Measurements from ENCODE around the gene SOHLH1.
A peak's percentile ranks its signal among the peaks of the same experiment; 100 is the strongest.

The SOHLH1 gene

DNA sequence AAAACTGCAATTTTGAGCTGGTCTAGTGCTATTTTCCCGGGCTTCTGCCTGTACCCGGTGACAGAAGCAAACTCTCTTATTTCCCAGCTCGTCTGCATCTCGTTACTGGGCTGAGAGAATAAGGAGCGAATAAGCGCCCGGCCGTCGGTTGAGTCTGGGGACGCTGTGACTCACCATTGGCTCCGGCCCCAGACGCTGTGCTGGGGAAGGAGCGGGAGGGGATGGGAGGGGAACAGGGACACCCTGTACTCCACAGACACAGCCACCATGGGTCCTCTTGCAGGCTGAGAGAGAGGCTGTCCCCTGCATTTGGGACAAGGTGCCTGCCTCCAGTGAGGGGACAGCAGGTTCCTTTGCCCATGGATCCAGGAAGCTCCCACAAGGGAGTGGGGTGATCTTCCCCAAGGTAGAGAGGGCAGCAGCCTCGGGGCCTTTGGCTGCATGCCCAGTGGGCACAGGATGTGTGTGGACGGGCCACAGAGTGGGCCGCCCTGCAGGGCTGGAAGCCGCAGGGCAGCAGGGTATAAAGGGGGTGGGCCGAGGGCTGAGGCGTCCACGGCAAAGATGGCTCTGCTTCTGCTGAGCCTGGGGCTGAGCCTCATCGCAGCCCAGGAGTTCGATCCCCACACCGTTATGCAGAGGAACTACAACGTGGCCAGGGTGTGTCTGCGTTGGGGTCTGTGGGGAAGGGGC is 36.4 kb downstream of the SOHLH1 start, which contains the start of gene LCN9:
TSS of gene LCN9 (plus strand) at position 552 of the 693 bp plus-strand sequence. CDS start at position 565, 13 bp downstream.
- Histone ChIP-seq H3K4me3 (ENCODE audit: low read length) (no peak within 1 kb of the TSS), H3K27me3 (ENCODE audit: insufficient read depth, low read length) (no peaks in the 10 kb centered on the region), H3K4me1 (ENCODE audit: insufficient read depth, low read length) (peaks cover 3% of the 10 kb centered on the region), H3K36me3 (ENCODE audit: insufficient read depth, low read depth, low read length) (no peaks in the 10 kb centered on the region), H3K9me3 (ENCODE audit: insufficient read depth, low read depth, low read length) (no peaks in the 10 kb centered on the region), H3K27ac (ENCODE audit: low read length) (no peak within 1 kb of the TSS), H3K9ac (ENCODE audit: low read depth, low read length) (no peak within 1 kb of the TSS)

DNA sequence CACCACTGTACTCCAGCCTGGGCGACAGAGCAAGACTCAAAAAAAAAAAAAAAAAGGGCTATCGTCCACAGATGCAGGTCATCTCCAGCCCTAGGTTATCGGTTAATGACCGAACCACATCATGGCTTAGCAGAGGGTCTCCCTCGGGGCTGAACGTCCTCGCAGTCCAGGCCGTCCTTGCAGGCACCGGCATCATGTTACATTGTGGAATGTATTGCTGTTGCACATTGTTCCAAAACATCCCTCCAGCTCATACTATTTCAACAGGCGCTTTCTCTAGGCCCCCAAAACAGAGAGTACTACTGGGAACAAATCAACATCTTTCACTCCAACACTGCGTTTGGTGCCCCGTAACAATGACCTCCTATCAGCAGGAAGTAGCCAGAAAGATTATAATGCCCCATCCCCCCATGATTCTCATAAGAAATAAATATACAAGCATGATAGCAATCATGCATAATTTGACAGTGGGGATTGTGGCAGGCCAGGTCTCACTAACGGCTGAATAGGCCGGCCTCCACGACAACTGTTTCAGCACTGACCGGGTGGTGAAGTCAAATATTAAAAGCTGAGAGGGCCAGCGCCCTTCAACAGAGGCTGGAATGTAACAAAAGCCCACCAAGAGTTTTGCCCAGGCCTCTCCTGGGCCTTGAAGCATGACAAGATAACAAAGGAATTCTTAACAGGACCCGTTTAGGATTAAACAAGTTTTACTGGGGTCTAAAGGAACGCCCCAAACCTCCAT is 37.3 kb downstream of the SOHLH1 start:
- Histone ChIP-seq H3K9ac (ENCODE audit: low read depth, low read length) (no peak overlapping the region), H3K9me3 (ENCODE audit: insufficient read depth, low read depth, low read length) (no peaks in the 10 kb centered on the region), H3K27me3 (ENCODE audit: insufficient read depth, low read length) (no peaks in the 10 kb centered on the region), H3K27ac (ENCODE audit: low read length) (no peak overlapping the region), H3K36me3 (ENCODE audit: insufficient read depth, low read depth, low read length) (no peaks in the 10 kb centered on the region), H3K4me1 (ENCODE audit: insufficient read depth, low read length) (peaks cover 3% of the 10 kb centered on the region), H3K4me3 (ENCODE audit: low read length) (no peak overlapping the region)

DNA sequence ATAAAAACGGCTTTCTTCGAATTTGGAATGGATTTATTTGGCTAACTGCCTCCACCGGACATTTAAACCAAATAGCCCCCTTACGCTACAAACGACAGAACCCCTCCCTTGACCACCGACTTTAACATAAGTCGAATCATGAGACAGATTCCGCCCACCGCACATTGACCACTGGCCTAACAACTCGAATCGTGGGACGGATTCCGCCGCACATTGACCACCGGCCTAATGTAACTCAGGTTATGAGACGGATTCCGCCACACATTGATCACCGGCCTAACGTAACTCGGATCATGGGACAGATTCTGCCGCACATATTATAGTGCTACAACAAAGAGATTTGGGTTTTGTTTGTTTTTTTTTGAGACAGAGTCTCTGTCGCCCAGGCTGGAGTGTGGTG is 38.9 kb downstream of the SOHLH1 start:
- no peak overlapping the region for H3K4me3 ChIP-seq (ENCODE audit: low read length)
- no peaks in the 10 kb centered on the region for H3K36me3 ChIP-seq (ENCODE audit: insufficient read depth, low read depth, low read length)
- no peak overlapping the region for H3K9ac ChIP-seq (ENCODE audit: low read depth, low read length)
- H3K9me3 ChIP-seq (ENCODE audit: insufficient read depth, low read depth, low read length): no peaks in the 10 kb centered on the region
- no peaks in the 10 kb centered on the region for H3K27me3 ChIP-seq (ENCODE audit: insufficient read depth, low read length)
- H3K27ac ChIP-seq (ENCODE audit: low read length): no peak overlapping the region
- H3K4me1 ChIP-seq (ENCODE audit: insufficient read depth, low read length): peaks cover 3% of the 10 kb centered on the region; the same call in 1 of the 2 replicates

DNA sequence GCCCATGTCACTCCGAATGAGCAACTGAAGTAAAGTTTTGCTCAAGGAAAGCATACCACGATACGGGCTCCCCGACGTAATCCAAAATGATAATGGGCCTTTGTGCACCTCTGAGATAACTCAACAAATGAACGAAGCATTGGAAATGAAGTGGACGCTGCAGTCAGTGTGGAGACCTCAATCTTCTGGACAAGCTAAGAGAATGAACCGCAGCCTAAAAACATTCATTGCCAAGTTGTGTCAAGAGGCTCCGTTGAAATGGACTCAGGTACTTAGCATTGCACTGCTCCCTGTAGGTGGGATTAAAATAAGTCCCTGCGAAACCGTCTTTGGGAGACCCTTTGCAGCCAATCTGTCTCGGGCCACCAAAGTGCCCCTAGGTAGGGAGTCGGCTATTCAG is 40.0 kb downstream of the SOHLH1 start:
- Histone ChIP-seq H3K36me3 (ENCODE audit: insufficient read depth, low read depth, low read length) (no peaks in the 10 kb centered on the region), H3K9me3 (ENCODE audit: insufficient read depth, low read depth, low read length) (peaks cover 4% of the 10 kb centered on the region), H3K27ac (ENCODE audit: low read length) (no peak overlapping the region), H3K27me3 (ENCODE audit: insufficient read depth, low read length) (no peaks in the 10 kb centered on the region), H3K4me3 (ENCODE audit: low read length) (no peak overlapping the region), H3K4me1 (ENCODE audit: insufficient read depth, low read length) (peaks cover 3% of the 10 kb centered on the region; the same call in 1 of the 2 replicates), H3K9ac (ENCODE audit: low read depth, low read length) (no peak overlapping the region)

DNA sequence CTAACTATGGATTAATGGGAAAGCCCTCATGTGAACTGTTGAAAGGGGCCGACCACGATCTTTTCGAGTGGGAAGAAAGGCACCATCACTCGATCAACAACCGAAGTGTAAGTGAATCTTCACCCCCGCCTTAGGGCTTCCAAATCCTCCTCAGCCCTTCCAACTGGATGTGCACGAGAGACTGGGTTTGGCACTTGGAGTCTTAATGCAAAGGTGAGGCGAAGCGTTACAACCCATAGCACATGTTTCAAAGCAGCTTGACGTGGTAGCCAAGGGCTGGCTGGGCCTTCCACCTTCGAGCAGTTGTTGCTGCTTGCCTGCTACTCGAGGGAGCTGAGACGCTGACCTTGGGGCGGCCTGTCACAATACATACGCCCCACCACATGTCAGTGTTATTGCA is 41.9 kb downstream of the SOHLH1 start:
- Histone ChIP-seq H3K9ac (ENCODE audit: low read depth, low read length) (no peak overlapping the region), H3K4me3 (ENCODE audit: low read length) (no peak overlapping the region), H3K27ac (ENCODE audit: low read length) (no peak overlapping the region), H3K9me3 (ENCODE audit: insufficient read depth, low read depth, low read length) (peaks cover 17% of the 10 kb centered on the region), H3K4me1 (ENCODE audit: insufficient read depth, low read length) (peaks cover 3% of the 10 kb centered on the region; the same call in 1 of the 2 replicates), H3K36me3 (ENCODE audit: insufficient read depth, low read depth, low read length) (no peaks in the 10 kb centered on the region), H3K27me3 (ENCODE audit: insufficient read depth, low read length) (no peaks in the 10 kb centered on the region)

DNA sequence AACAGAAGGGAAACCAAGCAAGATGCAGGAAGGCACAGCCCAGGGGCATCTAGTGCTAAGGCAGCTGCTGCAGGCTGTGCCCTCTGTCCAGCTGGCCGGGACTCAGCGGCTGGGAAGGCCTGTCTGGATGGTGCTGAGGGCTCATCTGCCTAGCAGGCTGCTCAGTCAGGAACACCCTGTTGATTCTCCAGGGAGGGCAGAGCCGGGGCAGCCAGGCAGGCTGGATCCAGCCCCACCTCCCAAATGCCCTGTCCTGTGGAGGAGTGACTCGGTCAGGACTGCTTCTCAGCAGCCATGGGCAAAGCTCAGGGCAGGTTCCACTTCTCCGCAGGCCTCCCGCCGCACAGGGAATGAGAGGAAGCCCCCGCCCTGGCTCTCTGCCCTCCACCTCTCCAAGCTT is 44.0 kb downstream of the SOHLH1 start:
- H3K9ac ChIP-seq (ENCODE audit: low read depth, low read length): no peak overlapping the region
- H3K36me3 ChIP-seq (ENCODE audit: insufficient read depth, low read depth, low read length): no peaks in the 10 kb centered on the region
- no peak overlapping the region for H3K4me3 ChIP-seq (ENCODE audit: low read length)
- H3K27me3 ChIP-seq (ENCODE audit: insufficient read depth, low read length): no peaks in the 10 kb centered on the region
- peaks cover 35% of the 10 kb centered on the region for H3K9me3 ChIP-seq (ENCODE audit: insufficient read depth, low read depth, low read length)
- H3K27ac ChIP-seq (ENCODE audit: low read length): no peak overlapping the region
- H3K4me1 ChIP-seq (ENCODE audit: insufficient read depth, low read length): no peaks in the 10 kb centered on the region; the same call in 1 of the 2 replicates

DNA sequence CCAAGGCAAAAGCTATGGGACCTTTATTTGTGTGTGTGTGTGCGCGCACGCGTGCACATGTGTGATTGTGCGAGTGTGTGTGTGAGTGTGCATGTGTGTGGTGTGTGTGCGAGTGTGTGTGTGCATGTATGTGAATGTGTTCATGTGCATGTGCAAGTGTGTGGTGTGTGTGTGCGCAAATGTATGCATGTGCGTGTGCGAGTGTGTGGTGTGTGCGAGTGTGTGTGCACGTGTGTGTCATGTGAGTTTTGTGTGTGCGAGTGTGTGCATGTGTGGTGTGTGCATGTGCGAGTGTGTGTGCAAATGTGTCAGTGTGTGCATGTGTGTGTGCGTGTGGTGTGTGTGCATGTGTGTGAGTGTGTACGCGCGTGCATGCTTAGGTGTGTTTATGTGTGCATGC is 48.9 kb downstream of the SOHLH1 start:
- H3K9ac ChIP-seq (ENCODE audit: low read depth, low read length): no peak overlapping the region
- H3K4me1 ChIP-seq (ENCODE audit: insufficient read depth, low read length): no peaks in the 10 kb centered on the region; the same call in 1 of the 2 replicates

DNA sequence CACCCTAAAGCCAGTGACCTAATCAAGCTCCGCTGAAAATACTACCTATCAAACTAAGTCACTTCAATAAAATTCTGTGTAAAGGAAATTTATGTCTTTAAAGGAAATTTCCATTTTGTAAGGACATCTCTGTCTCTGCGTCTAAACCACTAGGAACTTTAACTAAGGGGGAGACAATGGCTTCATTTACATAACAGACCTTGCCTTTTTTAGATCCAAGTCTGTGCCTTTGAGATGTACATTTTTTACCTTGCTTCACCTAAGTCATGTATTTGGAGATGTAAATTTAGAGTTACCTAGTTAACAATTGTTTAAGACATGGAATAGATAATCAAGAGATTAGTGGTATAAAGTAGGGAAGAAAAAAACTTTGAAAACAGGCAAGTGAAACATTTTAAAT is 49.8 kb downstream of the SOHLH1 start:
- H3K4me1 ChIP-seq (ENCODE audit: insufficient read depth, low read length): no peaks in the 10 kb centered on the region; the same call in 1 of the 2 replicates
- H3K4me3 ChIP-seq (ENCODE audit: low read length): peak overlapping the region; percentile 40
- no peaks in the 10 kb centered on the region for H3K27me3 ChIP-seq (ENCODE audit: insufficient read depth, low read length)
- H3K9ac ChIP-seq (ENCODE audit: low read depth, low read length): no peak overlapping the region
- H3K27ac ChIP-seq (ENCODE audit: low read length): no peak overlapping the region
- no peaks in the 10 kb centered on the region for H3K36me3 ChIP-seq (ENCODE audit: insufficient read depth, low read depth, low read length)
- H3K9me3 ChIP-seq (ENCODE audit: insufficient read depth, low read depth, low read length): peaks cover 91% of the 10 kb centered on the region

More for the DNA sequence above, 48.9 kb downstream of the SOHLH1 start:
- Histone ChIP-seq H3K27ac (ENCODE audit: low read length) (no peak overlapping the region), H3K36me3 (ENCODE audit: insufficient read depth, low read depth, low read length) (no peaks in the 10 kb centered on the region), H3K9me3 (ENCODE audit: insufficient read depth, low read depth, low read length) (peaks cover 83% of the 10 kb centered on the region), H3K27me3 (ENCODE audit: insufficient read depth, low read length) (no peaks in the 10 kb centered on the region), H3K4me3 (ENCODE audit: low read length) (no peak overlapping the region)

DNA sequence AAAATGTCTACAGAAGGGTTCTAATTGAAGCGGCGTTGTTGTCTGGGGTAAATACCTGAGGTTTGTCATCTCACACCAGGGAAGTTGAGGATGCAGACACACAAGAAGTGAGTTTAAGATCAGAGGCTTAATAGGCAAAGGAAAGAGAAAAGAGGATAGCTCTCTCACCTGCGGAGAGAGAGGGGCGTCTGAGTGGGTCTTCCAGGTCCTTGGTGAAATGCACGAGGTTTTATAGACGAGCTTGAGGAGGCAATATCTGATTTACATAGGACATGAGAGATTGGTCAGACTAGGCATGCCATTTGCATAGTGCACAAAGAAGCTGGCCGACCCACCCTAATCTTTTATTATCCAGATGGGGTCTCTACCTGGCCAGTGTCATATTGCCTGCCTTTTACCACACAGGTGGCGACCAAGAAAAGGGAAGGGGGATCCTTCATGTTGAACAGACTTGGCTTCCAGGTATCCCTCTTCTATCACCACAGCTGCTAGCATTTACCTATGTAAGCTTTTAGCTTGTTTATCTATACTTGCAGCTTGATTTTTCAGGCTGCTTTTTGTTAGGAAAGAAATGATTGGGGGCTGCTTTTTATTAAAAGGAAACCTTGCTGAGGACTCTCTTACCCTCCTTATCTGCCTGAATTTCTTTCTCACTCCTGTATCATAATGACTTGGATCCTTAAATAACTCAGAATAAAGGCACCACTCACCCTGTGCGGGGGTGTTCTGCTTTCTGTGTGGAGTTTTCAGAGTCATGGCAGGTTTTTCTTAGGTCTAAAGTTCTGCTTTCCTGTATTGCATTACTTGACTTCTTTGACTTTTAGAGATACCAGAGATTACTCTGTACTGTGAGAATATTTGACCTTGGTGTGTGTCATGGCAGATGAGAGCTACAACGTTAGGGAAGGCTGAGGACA is 50.5 kb downstream of the SOHLH1 start:
- no peaks in the 10 kb centered on the region for H3K27me3 ChIP-seq (ENCODE audit: insufficient read depth, low read length)
- peak overlapping the region; percentile 40 for H3K4me3 ChIP-seq (ENCODE audit: low read length)
- H3K9me3 ChIP-seq (ENCODE audit: insufficient read depth, low read depth, low read length): peaks cover 92% of the 10 kb centered on the region
- H3K27ac ChIP-seq (ENCODE audit: low read length): no peak overlapping the region
- H3K36me3 ChIP-seq (ENCODE audit: insufficient read depth, low read depth, low read length): no peaks in the 10 kb centered on the region
- H3K9ac ChIP-seq (ENCODE audit: low read depth, low read length): no peak overlapping the region
- no peaks in the 10 kb centered on the region; the same call in 1 of the 2 replicates for H3K4me1 ChIP-seq (ENCODE audit: insufficient read depth, low read length)

DNA sequence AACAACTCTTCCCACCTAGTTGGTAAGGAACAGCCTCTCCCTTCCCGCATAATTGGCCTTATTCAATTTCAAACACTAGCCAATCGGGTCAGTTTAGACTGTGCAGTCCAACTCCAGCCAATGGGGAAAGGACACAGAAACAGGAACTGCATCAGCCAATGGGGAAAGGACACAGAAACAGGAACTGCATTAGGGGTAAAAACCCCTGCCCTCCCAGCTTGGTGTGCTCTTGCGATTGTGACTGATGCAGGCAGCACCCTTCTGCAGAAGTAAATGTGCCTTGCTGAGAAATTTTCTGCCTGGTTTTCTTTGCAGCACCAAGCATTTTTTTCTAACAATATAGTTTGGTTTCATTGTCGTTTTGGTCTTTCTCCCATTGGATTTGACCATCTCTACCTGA is 51.4 kb downstream of the SOHLH1 start:
- H3K4me3 ChIP-seq (ENCODE audit: low read length): peak overlapping the region; percentile 23; the same call in 1 of the 2 replicates
- H3K9ac ChIP-seq (ENCODE audit: low read depth, low read length): no peak overlapping the region
- no peak overlapping the region for H3K27ac ChIP-seq (ENCODE audit: low read length)
- no peaks in the 10 kb centered on the region for H3K27me3 ChIP-seq (ENCODE audit: insufficient read depth, low read length)
- no peaks in the 10 kb centered on the region for H3K36me3 ChIP-seq (ENCODE audit: insufficient read depth, low read depth, low read length)
- H3K9me3 ChIP-seq (ENCODE audit: insufficient read depth, low read depth, low read length): peaks cover 84% of the 10 kb centered on the region
- no peaks in the 10 kb centered on the region; the same call in 1 of the 2 replicates for H3K4me1 ChIP-seq (ENCODE audit: insufficient read depth, low read length)

DNA sequence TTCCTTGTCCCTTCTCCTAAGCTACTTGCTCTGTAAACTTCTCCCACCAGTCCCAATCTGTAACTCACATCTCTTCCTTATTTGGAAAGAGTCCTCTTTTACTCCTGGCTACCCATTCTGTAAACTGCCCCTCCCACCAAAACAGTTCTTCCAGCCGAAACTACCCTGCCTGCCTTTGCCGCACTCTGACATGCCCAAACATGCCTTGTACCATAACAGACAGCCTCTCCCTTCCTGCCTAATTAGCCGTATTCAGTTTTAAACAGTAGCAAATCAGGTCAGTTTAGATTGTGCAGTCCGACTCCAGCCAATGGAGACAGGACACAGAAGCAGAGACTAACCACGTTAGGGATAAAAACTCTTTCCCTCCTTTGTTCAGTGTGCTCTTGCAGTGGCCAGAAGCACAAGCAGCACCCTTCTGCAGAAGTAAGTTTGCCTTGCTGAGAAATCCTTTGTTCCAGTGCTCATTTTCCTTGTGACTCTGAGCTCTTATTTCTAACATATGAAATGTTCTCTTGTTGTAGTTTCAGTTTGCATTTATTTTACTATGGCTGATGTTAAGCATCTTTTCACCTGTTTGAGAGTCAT is 54.6 kb downstream of the SOHLH1 start:
- Histone ChIP-seq H3K4me3 (ENCODE audit: low read length) (no peak overlapping the region), H3K9me3 (ENCODE audit: insufficient read depth, low read depth, low read length) (peaks cover 60% of the 10 kb centered on the region), H3K9ac (ENCODE audit: low read depth, low read length) (no peak overlapping the region), H3K27me3 (ENCODE audit: insufficient read depth, low read length) (no peaks in the 10 kb centered on the region), H3K27ac (ENCODE audit: low read length) (no peak overlapping the region), H3K4me1 (ENCODE audit: insufficient read depth, low read length) (no peaks in the 10 kb centered on the region), H3K36me3 (ENCODE audit: insufficient read depth, low read depth, low read length) (no peaks in the 10 kb centered on the region)

Measured in iPS-20b (cell line).